Measurements from ENCODE around the gene LPCAT1.
"Not testable (repeated sequence)": the region's sequence is repeated elsewhere in the genome, so short reads cannot be mapped to it uniquely, and the experiment has no call there.

LPCAT1 gene

GRCh38 chr5:1521671-1522600 is 1.8 kb downstream of the LPCAT1 start:
- no peak for DNase-seq

GRCh38 chr5:1520791-1521453 is 2.8 kb downstream of the LPCAT1 start:
- DNase-seq, result no peak

DNA sequence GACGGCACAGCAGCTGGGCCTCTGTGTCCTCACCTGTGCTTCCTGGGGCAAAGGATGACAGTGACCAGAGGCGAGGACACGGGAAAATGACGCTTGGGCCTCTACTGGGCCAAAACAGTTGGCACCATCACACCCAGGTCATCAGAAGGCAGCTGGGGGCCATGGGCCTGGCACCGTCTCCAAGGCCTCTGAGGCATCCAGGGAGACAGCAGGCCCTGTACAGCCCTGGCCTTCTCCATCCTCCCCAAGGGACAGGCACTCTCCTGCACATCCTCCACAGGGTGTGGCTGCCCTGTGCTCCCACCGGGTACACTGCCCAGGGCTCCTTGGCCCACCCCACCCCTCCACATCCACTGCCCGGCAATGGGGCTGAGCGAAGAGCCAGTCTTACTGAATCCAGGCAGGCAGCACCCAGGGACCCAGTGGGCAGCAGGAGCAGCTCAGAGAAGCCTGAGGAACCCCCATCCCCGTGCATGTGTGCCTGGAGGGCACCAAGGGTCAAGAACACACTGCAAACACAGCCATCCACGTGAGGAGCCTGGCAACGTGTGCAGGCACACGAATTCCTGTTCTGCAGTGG is 4.0 kb downstream of the LPCAT1 start:
- no peak for DNase-seq

DNA sequence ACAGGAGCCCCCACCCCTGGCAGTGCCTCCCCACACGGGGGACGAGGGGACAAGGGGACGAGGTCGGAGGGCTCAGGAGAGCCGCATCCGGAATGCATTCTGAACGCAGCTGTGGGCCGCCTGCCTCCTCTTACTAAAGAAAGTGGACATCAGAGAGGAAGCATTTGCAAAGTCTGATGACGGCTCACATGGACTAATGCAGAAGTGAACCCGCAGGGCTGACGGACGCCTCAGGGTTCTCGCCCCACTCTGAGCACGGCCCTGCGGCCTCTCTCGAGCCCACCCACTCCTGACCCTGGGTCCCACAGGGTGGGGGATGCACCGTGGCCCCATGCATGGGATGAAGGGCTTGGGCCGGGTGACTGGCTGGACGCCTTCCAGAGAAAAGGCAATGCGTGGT is 5.9 kb downstream of the LPCAT1 start:
- DNase-seq, result no peak

DNA sequence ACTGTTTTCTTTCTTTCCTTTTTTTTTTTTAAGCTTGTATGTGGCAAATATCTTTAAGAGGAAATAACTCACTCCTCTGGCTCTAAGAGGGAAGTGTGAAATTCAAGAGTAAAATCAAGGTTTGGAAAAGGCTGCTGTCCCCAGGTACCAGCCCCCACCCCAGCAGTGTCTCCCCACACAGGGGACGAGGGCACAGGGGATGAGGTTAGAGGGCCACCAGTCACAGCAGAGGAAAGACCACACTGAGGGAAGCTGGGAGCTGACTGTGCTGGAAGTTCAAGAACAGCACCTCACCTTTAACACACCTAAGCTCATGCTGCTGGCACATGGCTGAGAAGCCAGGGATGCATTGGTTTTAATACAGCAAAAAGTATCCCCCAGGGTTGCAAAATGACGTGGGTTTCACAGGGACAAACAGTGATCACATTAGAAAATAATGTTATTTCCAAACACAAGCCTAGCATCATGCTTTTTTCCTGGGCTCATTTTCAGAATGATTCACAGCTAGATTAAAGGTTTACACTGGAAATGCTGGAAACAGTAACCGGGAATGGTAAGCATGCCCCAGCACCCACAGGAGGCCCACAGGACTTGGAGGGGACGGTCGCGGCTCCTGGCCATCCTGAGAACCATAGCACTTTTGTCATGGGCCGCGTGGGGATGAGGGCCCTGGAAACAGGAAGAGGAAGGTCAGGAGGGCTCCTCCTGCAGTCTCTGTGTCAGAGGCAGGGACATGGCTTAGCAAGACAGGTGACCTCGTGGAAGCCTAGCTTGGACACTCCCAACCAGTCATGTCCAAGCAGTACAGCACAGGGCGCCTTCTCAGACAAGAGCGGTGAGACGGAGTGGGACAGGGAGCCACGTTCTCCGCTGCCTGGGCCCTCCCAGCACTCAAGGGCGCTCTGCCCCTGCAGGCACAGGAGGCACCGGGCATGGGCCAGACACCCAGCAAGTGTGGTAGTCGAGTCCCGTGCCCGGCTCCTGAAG is 6.9 kb downstream of the LPCAT1 start:
- DNase-seq, result no peak

GRCh38 chr5:1515921-1516571 is 7.7 kb downstream of the LPCAT1 start:
- DNase-seq, result no peak

DNA sequence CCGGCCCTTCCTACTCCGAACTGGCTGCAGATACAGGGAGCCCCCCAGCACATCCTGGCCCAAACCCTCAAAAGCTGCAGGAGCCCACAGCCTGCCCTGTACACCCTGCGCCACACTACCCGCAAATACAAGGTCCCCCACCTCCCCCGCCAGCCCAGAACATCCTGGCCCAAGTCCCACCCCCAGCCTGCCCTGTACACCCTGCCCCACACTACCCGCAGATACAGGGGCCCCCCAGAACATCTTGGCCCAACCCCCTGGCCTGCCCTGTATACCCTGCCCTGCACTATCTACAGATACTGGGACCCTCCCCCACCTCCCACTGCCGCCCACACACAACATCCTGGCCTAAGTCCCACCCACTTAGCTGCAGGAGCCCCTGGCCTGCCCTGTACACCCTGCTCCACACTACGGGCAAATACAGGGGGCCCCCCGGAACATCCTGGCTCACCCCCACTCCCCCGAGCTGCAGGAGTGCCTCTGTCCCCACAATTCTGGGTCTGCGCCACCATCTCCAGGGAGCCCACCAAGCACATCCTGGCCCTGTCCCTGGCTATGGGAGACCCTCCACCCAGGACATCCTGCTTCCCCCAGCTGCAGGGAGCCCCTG is 8.3 kb downstream of the LPCAT1 start:
- no peak for DNase-seq

- DNase-seq, result not testable (repeated sequence)
Measured at GRCh38 chr5:1514819-1515310, 8.9 kb downstream of the LPCAT1 start.

GRCh38 chr5:1514027-1514818 is 9.5 kb downstream of the LPCAT1 start:
- DNase-seq, result no peak

GRCh38 chr5:1513326-1514026 is 10.3 kb downstream of the LPCAT1 start:
- DNase-seq, result no peak

DNA sequence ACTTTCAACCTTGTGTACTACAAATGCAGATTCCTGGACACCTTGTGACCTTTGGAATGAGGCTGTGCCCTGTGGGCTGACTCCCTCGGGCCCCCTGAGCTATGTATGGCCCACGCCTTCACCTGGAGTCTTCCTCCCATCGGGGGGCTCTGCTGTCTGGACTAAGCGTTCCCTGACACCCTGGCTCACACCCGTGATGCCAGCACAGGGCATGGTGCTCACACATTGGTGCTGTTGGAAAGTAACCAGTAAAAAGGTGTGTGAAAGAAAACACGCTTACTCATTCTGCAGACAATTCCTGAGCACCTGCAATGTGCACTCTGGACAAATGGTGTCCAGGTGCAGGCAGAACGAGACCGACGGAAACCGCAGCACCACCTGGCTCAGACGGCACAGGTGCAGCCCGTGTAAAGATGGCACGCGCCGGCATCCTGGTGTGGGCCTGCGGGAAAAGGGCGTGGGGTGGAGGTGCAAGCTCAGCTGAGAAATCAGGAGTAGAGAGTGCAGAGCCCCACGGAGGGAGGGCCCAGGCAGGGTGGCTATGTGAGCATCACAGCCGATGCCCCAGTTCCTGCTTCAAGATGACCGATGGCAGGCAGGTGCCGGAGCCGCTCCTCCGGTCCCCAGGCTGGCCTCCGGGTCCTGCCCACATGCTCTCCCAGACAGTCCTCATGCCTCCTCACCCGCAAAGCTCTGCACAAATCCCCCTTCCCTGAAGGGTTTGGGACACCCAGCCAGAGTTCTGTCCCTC is 11.0 kb downstream of the LPCAT1 start:
- no peak for DNase-seq

DNA sequence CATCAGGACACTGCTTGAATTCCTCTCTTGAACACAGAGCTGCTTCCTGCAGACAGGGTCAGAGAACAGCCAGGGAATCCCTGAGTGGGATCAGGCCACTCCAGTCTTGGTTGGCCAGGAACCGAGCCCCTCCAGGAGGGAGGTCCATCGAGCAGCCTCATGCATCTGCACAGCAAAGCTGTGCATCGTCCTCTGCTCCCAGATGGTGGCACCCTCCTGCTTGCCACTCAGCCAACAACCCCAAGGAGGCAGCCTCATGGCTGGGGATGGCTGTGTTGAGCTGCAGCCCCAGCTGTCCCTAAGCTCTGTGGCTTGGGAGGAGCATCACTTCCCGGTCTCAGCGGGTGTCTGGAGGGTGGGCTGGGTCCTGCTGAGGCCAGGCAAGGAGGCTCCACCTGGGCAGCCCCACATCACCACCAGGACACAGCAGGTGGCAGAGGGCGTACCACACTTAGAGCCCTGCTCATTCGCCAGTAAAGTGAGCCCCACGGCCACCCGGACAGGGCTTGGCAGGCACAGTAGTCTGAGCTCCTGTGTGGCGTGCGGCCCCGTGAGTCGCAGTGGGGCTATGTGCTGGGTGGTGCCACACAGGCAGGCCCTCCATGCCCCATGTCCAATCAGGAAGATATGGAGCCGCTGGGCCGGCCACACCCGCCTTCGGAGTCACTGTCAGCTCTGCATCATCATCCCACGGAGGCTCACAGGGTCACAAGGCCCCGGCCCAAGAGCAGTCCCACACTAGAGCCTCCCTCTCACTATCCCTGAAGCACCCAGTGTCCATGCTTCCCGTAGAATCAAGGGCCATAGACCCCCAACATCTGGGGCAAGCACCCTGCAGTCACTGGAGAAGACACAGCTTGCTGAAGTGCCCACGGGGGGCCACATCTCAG is 11.9 kb downstream of the LPCAT1 start:
- no peak for DNase-seq

DNA sequence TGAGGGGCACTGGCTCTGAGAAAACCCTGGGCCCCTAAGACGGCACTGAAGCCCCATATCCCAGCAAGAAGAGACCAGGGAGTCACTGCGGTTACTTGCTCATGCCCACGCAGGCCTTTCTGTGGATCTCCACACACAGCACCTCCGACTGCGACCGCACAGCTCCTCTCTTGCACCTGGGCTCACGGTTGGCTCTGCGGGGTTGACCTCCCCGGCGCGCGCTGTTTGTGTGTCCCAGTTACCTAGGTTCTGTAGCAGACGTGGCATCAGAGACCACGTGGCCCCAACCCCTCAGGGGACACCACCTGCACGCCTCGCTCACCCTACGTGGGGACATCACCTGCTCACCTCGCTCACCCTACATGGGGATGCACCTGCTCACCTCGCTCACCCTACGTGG is 12.7 kb downstream of the LPCAT1 start:
- no peak for DNase-seq

- DNase-seq, result no peak
Measured at GRCh38 chr5:1510631-1511030, 13.1 kb downstream of the LPCAT1 start.

DNA sequence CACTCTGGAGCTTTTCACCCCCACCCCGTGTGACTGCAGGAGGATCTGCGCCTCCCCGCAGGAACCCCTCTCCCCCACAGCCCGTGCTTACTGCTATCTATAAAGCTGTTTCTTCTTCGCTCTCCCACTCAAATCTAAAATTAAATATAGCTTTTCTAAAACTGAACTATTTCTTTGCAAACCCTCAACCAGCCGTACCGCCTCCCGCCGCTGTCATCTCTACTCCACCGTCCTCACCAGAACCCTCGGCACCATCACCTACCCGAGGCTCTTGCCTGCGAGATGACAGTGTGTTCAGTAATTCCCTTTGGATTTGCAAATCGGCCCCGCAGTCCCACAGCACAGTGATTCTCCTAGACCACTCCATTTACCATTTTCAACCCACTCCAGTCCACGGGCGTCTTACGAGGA is 13.6 kb downstream of the LPCAT1 start:
- no peak for DNase-seq

DNA sequence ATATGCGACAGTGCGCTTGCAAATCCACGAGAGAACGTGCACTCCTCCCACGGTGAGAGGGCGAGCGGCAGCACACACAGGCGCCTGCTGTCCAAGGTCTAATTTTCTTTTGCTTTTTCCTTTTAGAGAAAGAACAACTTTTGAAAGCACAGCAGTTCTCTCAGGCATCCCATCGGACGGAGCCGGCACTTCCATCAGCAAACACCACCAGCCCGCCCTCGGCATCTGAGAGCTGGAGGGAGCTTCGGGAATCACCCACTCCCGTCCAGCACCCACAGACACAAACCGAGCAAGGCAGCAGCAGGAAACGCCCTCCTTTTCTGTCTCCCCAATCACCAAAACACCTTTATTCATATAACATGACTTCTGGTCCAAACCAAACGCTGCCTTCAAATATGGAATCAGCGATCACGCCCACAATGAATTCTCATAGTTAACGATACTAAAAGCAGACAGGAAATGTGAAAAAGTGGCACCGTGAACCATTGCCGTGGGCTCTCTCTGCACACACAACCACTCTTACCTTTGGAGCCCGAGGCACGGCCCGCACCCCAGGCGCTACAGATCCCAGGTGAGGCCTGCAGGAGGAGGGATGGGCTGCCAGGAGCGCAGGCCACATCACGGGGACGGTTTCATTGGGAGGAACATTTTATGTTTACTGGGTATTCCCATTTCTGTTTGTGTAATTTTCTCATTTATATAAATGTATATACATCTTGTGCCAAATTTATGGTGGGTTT is 14.2 kb downstream of the LPCAT1 start:
- no peak for DNase-seq

DNA sequence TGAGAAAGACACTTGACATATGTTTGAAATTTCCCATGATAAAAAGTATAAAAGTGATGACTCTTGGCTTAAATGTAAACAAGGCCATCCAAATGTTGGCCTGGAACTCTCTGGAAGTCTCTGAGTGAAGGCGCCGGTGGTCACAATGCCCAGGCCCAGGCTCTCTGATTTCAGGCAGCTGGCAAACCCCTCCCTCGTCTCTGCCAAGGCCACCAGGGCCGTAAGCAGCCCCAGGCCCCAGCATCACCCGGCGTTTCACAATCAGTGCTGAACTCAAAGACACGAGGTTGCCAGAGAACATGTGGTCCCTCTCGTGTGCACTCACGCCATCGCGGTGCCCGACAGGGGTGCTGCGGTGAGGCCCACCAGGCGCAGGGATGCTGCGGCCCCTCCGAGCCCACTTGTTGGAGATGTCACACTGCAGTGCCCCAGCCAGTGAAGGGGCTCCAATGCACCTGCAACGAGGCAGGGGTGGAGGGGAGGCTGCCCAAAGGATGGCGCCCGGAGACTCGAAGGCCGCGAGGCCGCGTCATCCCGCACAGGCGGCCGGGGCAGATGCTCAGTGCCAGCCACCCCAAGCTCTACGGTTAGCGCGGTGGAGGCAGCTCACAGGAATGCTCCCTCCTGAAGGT is 15.0 kb downstream of the LPCAT1 start:
- no peak for DNase-seq

Measured in NCI-H1048 (cell line).